ENCODE results near the gene GGTLC3. TPM values are rescaled to one million over a fixed set of nuclear protein-coding genes. Genes with fewer than 3 reads are reported as not detected.

GGTLC3 gene
- total RNA-seq, 1 experiment from 2014 or later: not detected

Other genes starting within 250 kb of the GGTLC3 start
- gene TMEM191B, start 9.6 kb upstream of the GGTLC3 start, total RNA-seq (2014; rRNA removed; shearing (Covaris generic); ENCODE audit: low replicate concordance): 0.32 and 3.8 TPM in 2 replicates
- 1.7 TPM in 2 replicates for gene RIMBP3, start 93.8 kb upstream of the GGTLC3 start, total RNA-seq (2014; rRNA removed; shearing (Covaris generic); ENCODE audit: low replicate concordance)